ENCODE results near the gene HAAO.

Gene HAAO

GRCh38 chr2:42764096-42764495 lies 28.3 kb downstream of the HAAO start, which contains the start of gene OXER1:
TSS of gene OXER1 (minus strand) at chr2:42764135. CDS start at chr2:42764062, 73 bp downstream.
- in situ Hi-C loops (cut with HindIII; ENCODE audit: low sequenced_read_pairs): no loop called here
- DNase-seq (ENCODE audit: low read depth): no peak
- no peak for TF ChIP-seq CTCF (IDR thresholded peaks at IDR 0.05; ENCODE audit: low read depth, low read length, missing control alignments)
- H3K4me3 ChIP-seq (ENCODE audit: low read depth, low read length): no peak within 1 kb of the TSS

GRCh38 chr2:42762823-42763804 lies 29.3 kb downstream of the HAAO start:
- no peak for TF ChIP-seq CTCF (IDR thresholded peaks at IDR 0.05; ENCODE audit: low read depth, low read length, missing control alignments)
- in situ Hi-C loops (cut with HindIII; ENCODE audit: low sequenced_read_pairs): no loop called here
- no peak for DNase-seq (ENCODE audit: low read depth)
- H3K4me3 ChIP-seq (ENCODE audit: low read depth, low read length): no peak overlapping the region

GRCh38 chr2:42762155-42762554 lies 30.2 kb downstream of the HAAO start:
- no peak for TF ChIP-seq CTCF (IDR thresholded peaks at IDR 0.05; ENCODE audit: low read depth, low read length, missing control alignments)
- no peak for DNase-seq (ENCODE audit: low read depth)
- in situ Hi-C loops (cut with HindIII; ENCODE audit: low sequenced_read_pairs): no loop called here
- no peak overlapping the region for H3K4me3 ChIP-seq (ENCODE audit: low read depth, low read length)

- no peak for DNase-seq (ENCODE audit: low read depth)
- in situ Hi-C loops (cut with HindIII; ENCODE audit: low sequenced_read_pairs): no loop called here
- no peak overlapping the region for H3K4me3 ChIP-seq (ENCODE audit: low read depth, low read length)
- no peak for TF ChIP-seq CTCF (IDR thresholded peaks at IDR 0.05; ENCODE audit: low read depth, low read length, missing control alignments)
Measured at GRCh38 chr2:42761554-42761953, 30.8 kb downstream of the HAAO start.

GRCh38 chr2:42758751-42759150 lies 33.6 kb downstream of the HAAO start:
- no peak overlapping the region for H3K4me3 ChIP-seq (ENCODE audit: low read depth, low read length)
- in situ Hi-C loops (cut with HindIII; ENCODE audit: low sequenced_read_pairs): no loop called here
- no peak for TF ChIP-seq CTCF (IDR thresholded peaks at IDR 0.05; ENCODE audit: low read depth, low read length, missing control alignments)
- no peak for DNase-seq (ENCODE audit: low read depth)

- in situ Hi-C loops (cut with HindIII; ENCODE audit: low sequenced_read_pairs): no loop called here
Measured at GRCh38 chr2:42757981-42758740, 34.2 kb downstream of the HAAO start.

More at GRCh38 chr2:42757981-42758740, 34.2 kb downstream of the HAAO start:
- TF ChIP-seq CTCF (IDR thresholded peaks at IDR 0.05; ENCODE audit: low read depth, low read length, missing control alignments): no peak
- DNase-seq (ENCODE audit: low read depth): no peak
- H3K4me3 ChIP-seq (ENCODE audit: low read depth, low read length): no peak overlapping the region
